Loucy (cell line): ENCODE results near the gene NDUFC1.
"Not testable (repeated sequence)": the region's sequence is repeated elsewhere in the genome, so short reads cannot be mapped to it uniquely, and the experiment has no call there.

Experiments used
- H2AFZ ChIP-seq: fragments of 200-600 bp; sonication (generic); 2 replicates; pipeline ENCODE4 v1.6.0; 2016; ENCODE audit warnings: antibody characterized with exemption, mild to moderate bottlenecking, low read length, moderate library complexity
- H3F3A ChIP-seq: fragments of 200-600 bp; 2 replicates; pipeline ENCODE4 v1.6.0; 2016; ENCODE audit warnings: antibody characterized with exemption, low read depth, mild to moderate bottlenecking
- H3K27me3 ChIP-seq: fragments of 200-600 bp; sonication (generic); 2 replicates; pipeline ENCODE4 v1.6.1; 2014; ENCODE audit warnings: low read length, mild to moderate bottlenecking; ENCODE audit not compliant: insufficient read depth, poor library complexity, severe bottlenecking
- H3K36me3 ChIP-seq: fragments of 200-600 bp; sonication (generic); 2 replicates; pipeline ENCODE4 v1.6.1; 2016; ENCODE audit warnings: low read length; ENCODE audit not compliant: insufficient read depth
- H3K4me1 ChIP-seq: fragments of 200-600 bp; sonication (generic); 2 replicates; pipeline ENCODE4 v1.5.1; 2014; ENCODE audit warnings: low read length, mild to moderate bottlenecking; ENCODE audit not compliant: insufficient read depth, poor library complexity, severe bottlenecking
- H3K4me2 ChIP-seq: fragments of 200-600 bp; sonication (generic); 2 replicates; pipeline ENCODE4 v1.6.0; 2014; ENCODE audit warnings: antibody characterized with exemption, low read length, low read depth, mild to moderate bottlenecking; ENCODE audit not compliant: poor library complexity, severe bottlenecking
- H3K4me3 ChIP-seq: fragments of 200-600 bp; sonication (generic); 2 replicates; pipeline ENCODE4 v1.5.1; 2014; ENCODE audit warnings: low read length, mild to moderate bottlenecking, mixed read lengths; ENCODE audit not compliant: poor library complexity, severe bottlenecking
- H3K79me2 ChIP-seq: fragments of 200-600 bp; sonication (generic); 2 replicates; pipeline ENCODE4 v1.6.1; 2014; ENCODE audit warnings: low read length; ENCODE audit not compliant: insufficient read depth
- H3K9ac ChIP-seq: fragments of 200-600 bp; sonication (generic); 2 replicates; pipeline ENCODE4 v1.6.0; 2014; ENCODE audit warnings: mild to moderate bottlenecking, low read depth, low read length, moderate library complexity; ENCODE audit not compliant: poor library complexity, severe bottlenecking
- H3K9me2 ChIP-seq: fragments of 200-600 bp; sonication (generic); replicated peaks from 2 replicates; pipeline ENCODE4 v1.6.1; 2016; ENCODE audit warnings: low read depth, low read length, mixed read lengths
- H3K9me3 ChIP-seq: fragments of 200-600 bp; sonication (generic); 2 replicates; pipeline ENCODE4 v1.6.1; 2014; ENCODE audit warnings: mild to moderate bottlenecking, antibody characterized with exemption, low read length, low read depth; ENCODE audit not compliant: insufficient read depth
- H4K20me1 ChIP-seq: fragments of 200-600 bp; sonication (generic); 2 replicates; pipeline ENCODE4 v1.6.0; 2014; ENCODE audit warnings: antibody characterized with exemption, low read length, mild to moderate bottlenecking; ENCODE audit not compliant: insufficient read depth, poor library complexity, severe bottlenecking
- EZH2phosphoT487 ChIP-seq: fragments of 200-600 bp; IDR thresholded peaks from 2 replicates; pipeline ENCODE4 v1.6.1; 2018; ENCODE audit warnings: antibody characterized with exemption, mild to moderate bottlenecking, moderate library complexity, borderline replicate concordance
- TF ChIP-seq, protein P1 (sequence below): fragments of 200-600 bp; sonication (generic); conservative IDR thresholded peaks from 2 replicates; pipeline ENCODE4 v1.5.1; 2014; ENCODE audit warnings: mild to moderate bottlenecking, antibody characterized with exemption, low read length

NDUFC1 gene

DNA sequence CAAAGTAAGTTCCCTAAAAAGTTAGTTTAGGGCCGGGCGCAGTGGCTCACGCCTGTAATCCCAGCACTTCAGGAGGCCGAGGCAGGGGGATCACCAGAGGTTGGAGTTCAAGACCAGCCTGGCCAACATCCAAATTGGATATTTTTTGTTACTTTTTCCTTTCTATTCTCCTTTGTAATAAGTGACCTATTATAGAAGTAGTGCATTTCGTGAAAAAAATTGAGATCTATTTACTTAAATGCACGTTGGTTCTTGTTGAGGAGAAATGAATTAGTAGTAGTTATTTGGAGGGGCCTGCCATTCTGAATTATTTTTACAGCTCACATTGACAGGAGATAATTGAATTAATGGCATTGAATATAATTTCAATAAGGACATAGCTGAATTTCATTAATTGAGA, 22.3 kb upstream of the NDUFC1 start:
- Histone ChIP-seq H3K4me3 (no peak overlapping the region), H3K9me2 (no peaks in the 10 kb centered on the region), H3F3A (no peaks in the 10 kb centered on the region), H4K20me1 (peaks cover 76% of the 10 kb centered on the region), H3K9ac (no peak overlapping the region), H2AFZ (no peak overlapping the region), H3K4me1 (no peaks in the 10 kb centered on the region), H3K36me3 (peaks cover 22% of the 10 kb centered on the region), H3K9me3 (no peaks in the 10 kb centered on the region; the same call in 1 of the 2 replicates), H3K4me2 (no peak overlapping the region), H3K79me2 (peaks cover 100% of the 10 kb centered on the region), H3K27me3 (no peaks in the 10 kb centered on the region)
- TF ChIP-seq EZH2phosphoT487: no peak
- TF ChIP-seq, protein P1, sequence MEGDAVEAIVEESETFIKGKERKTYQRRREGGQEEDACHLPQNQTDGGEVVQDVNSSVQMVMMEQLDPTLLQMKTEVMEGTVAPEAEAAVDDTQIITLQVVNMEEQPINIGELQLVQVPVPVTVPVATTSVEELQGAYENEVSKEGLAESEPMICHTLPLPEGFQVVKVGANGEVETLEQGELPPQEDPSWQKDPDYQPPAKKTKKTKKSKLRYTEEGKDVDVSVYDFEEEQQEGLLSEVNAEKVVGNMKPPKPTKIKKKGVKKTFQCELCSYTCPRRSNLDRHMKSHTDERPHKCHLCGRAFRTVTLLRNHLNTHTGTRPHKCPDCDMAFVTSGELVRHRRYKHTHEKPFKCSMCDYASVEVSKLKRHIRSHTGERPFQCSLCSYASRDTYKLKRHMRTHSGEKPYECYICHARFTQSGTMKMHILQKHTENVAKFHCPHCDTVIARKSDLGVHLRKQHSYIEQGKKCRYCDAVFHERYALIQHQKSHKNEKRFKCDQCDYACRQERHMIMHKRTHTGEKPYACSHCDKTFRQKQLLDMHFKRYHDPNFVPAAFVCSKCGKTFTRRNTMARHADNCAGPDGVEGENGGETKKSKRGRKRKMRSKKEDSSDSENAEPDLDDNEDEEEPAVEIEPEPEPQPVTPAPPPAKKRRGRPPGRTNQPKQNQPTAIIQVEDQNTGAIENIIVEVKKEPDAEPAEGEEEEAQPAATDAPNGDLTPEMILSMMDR: no peak

DNA sequence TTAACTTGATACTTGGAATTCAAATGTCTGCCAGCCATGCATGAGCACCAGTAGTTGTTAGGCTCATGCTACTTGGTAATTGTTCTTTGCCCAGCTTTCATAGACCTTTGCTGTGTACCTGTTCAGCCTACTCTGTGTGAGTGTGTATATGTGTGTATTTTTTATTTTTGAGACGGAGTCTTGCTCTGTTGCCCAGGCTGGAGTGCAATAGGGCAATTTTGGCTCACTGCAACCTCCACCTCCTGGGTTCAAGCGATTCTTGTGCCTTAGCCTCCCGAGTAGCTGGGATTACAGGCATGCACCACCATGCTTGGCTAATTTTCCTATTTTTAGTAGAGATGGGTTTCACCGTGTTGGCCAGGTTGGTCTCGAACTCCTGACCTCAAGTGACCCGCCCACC, 20.3 kb upstream of the NDUFC1 start:
- H3K9me2 ChIP-seq, H3K27me3 ChIP-seq, H3K9ac ChIP-seq, H3K4me3 ChIP-seq, H3K4me2 ChIP-seq, H3K4me1 ChIP-seq, H2AFZ ChIP-seq, H3K36me3 ChIP-seq, H3K9me3 ChIP-seq, H3F3A ChIP-seq: not testable (repeated sequence)
- H3K79me2 ChIP-seq: peaks cover 100% of the 10 kb centered on the region
- peaks cover 75% of the 10 kb centered on the region for H4K20me1 ChIP-seq

DNA sequence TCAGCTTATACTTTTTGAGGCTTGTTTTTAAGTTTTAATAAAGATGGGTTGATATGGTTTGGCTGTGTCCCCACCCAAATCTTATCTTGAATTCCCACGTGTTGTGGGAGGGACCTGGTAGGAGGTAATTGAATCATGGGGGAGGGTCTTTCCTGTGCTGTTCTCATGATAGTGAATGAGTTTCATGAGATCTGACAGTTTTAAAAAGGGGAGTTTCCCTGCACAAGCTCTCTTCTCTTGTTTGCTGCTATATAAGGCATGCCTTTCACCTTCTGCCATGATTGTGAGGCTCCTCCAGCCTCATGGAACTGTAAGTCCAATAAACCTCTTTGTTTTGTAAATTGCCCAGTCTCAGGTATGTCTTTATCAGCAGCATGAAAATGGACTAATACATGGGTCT, 19.8 kb upstream of the NDUFC1 start:
- H2AFZ ChIP-seq, H3K9me2 ChIP-seq, H3F3A ChIP-seq, H3K27me3 ChIP-seq, H3K4me3 ChIP-seq, H3K4me2 ChIP-seq, H3K4me1 ChIP-seq, H3K9ac ChIP-seq, H3K36me3 ChIP-seq, H3K9me3 ChIP-seq: not testable (repeated sequence)
- peaks cover 100% of the 10 kb centered on the region for H3K79me2 ChIP-seq
- H4K20me1 ChIP-seq: peaks cover 75% of the 10 kb centered on the region

DNA sequence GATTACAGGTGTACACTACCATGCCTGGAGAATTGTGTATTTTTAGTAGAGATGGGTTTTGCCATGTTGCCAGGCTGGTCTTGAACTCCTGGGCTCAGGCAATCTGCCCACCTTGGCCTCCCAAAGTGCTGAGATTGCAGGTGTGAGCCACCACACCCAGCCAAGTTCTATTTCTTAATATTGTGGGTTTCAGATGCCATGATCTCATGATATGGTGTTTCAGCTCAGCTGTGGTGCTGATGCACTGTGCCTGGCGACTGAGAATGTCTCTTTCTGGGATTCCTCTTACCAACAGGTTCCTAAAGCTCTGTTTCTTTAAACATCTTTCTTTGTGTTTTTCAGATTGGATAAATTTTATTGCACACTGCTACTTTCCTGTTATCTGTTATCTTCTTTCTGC, 17.3 kb upstream of the NDUFC1 start:
- Histone ChIP-seq H2AFZ (no peak overlapping the region), H3K9ac (no peak overlapping the region), H3K4me1 (peaks cover 16% of the 10 kb centered on the region), H3K9me2 (no peaks in the 10 kb centered on the region), H3K4me2 (no peak overlapping the region), H3K4me3 (no peak overlapping the region), H3K79me2 (peaks cover 100% of the 10 kb centered on the region), H3K36me3 (0 out of 2 replicates have a peak, but pooled peaks cover 3% of the 10 kb centered on the region), H3K27me3 (no peaks in the 10 kb centered on the region), H4K20me1 (peaks cover 70% of the 10 kb centered on the region), H3F3A (no peaks in the 10 kb centered on the region), H3K9me3 (no peaks in the 10 kb centered on the region; the same call in 1 of the 2 replicates)
- TF ChIP-seq EZH2phosphoT487: no peak
- TF ChIP-seq, protein P1: no peak
